Measurements from ENCODE around the gene TNNT3.

DNA sequence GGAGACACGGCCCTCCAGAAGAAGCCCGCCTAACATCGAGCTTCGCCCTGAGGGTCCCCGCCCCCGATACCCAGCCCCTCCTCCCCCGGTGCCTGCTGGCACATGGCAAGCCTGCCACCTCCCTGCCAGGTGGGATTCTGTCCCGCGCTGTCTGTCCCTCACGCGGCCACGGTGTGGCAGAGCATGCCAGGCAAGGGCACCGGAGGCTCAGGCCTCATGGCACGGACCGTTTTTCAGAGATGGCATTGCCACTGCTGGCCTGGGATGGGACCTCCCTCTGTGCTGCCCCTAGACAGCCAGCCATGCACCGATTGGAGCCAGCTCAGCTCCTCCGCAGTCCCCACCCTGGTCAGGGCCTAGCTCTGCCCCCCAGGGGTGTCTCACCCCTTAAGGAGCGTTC lies 47.0 kb downstream of the TNNT3 start:
- TF ChIP-seq POLR2AphosphoS5 (IDR thresholded peaks at IDR 0.05), result no peak
- TF ChIP-seq POLR2A (IDR thresholded peaks at IDR 0.05), result no peak
